KMS-11 (cell line): Measurements from ENCODE around the gene TSGA10IP.

Experiments used
- H2AFZ ChIP-seq: fragments of 200-600 bp; sonication (generic); 2 replicates; pipeline ENCODE4 v1.6.1; 2016; ENCODE audit warnings: antibody characterized with exemption, mixed run types, low read depth
- H3K27ac ChIP-seq: fragments of 200-600 bp; sonication (generic); 2 replicates; pipeline ENCODE4 v1.6.1; 2016; ENCODE audit warnings: mild to moderate bottlenecking, mixed run types
- H3K27me3 ChIP-seq: fragments of 200-600 bp; sonication (generic); 2 replicates; pipeline ENCODE4 v1.6.1; 2017; ENCODE audit warnings: mild to moderate bottlenecking, low read depth, mixed run types, moderate library complexity; ENCODE audit not compliant: insufficient read depth
- H3K36me3 ChIP-seq: fragments of 200-600 bp; sonication (generic); 2 replicates; pipeline ENCODE4 v1.6.1; 2017; ENCODE audit warnings: mild to moderate bottlenecking, mixed run types; ENCODE audit not compliant: insufficient read depth
- H3K4me1 ChIP-seq: fragments of 200-600 bp; sonication (generic); 2 replicates; pipeline ENCODE4 v1.6.1; 2016; ENCODE audit warnings: mild to moderate bottlenecking, low read depth, mixed run types; ENCODE audit not compliant: poor library complexity, severe bottlenecking
- H3K4me2 ChIP-seq: fragments of 200-600 bp; sonication (generic); 2 replicates; pipeline ENCODE4 v1.7.0; 2016; ENCODE audit warnings: mild to moderate bottlenecking, mixed run types
- H3K4me3 ChIP-seq: fragments of 200-600 bp; sonication (generic); IDR thresholded peaks from 2 replicates; pipeline ENCODE4 v1.6.1; 2017; ENCODE audit warnings: low read depth, low read length, mixed read lengths; ENCODE audit not compliant: insufficient read depth
- H3K79me2 ChIP-seq: fragments of 200-600 bp; sonication (generic); 2 replicates; pipeline ENCODE4 v1.6.1; 2016; ENCODE audit warnings: low read depth, mixed run types; ENCODE audit not compliant: insufficient read depth
- H3K9ac ChIP-seq: fragments of 200-600 bp; sonication (generic); 2 replicates; pipeline ENCODE4 v1.6.1; 2016; ENCODE audit warnings: mild to moderate bottlenecking, mixed run types
- H4K20me1 ChIP-seq: fragments of 200-600 bp; sonication (generic); 2 replicates; pipeline ENCODE4 v1.6.1; 2016; ENCODE audit warnings: mild to moderate bottlenecking, mixed run types; ENCODE audit not compliant: insufficient read depth
- TF ChIP-seq, protein P1 (sequence below): fragments of 200-600 bp; sonication (generic); conservative IDR thresholded peaks from 2 replicates; pipeline ENCODE4 v1.6.1; 2017; ENCODE audit warnings: low read depth, mild to moderate bottlenecking, antibody characterized with exemption, low read length, moderate library complexity, mixed read lengths

TSGA10IP gene

DNA sequence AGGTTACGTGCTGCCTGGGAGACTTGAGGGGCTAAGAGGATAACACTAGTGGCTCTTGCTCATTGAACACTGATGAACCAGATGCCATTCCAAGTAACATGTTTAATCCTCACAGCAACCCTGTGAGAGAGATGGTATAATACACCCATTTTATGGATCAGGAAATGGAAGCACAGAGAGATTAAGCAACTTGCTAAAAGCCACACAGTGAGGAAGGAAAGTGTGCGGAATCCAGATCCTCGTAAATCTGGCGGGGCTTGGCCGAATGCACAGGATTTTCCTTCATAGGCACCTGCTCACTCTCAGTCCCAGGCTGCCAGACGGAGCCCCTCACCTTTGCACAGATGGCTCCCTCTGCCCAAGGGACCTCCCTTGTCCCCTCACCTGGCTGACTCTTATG is 37.4 kb upstream of the TSGA10IP start:
- H3K27ac ChIP-seq: no peak overlapping the region
- TF ChIP-seq, protein P1, sequence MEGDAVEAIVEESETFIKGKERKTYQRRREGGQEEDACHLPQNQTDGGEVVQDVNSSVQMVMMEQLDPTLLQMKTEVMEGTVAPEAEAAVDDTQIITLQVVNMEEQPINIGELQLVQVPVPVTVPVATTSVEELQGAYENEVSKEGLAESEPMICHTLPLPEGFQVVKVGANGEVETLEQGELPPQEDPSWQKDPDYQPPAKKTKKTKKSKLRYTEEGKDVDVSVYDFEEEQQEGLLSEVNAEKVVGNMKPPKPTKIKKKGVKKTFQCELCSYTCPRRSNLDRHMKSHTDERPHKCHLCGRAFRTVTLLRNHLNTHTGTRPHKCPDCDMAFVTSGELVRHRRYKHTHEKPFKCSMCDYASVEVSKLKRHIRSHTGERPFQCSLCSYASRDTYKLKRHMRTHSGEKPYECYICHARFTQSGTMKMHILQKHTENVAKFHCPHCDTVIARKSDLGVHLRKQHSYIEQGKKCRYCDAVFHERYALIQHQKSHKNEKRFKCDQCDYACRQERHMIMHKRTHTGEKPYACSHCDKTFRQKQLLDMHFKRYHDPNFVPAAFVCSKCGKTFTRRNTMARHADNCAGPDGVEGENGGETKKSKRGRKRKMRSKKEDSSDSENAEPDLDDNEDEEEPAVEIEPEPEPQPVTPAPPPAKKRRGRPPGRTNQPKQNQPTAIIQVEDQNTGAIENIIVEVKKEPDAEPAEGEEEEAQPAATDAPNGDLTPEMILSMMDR: no peak
- H3K9ac ChIP-seq: no peak overlapping the region
- no peaks in the 10 kb centered on the region for H3K79me2 ChIP-seq
- no peaks in the 10 kb centered on the region for H3K27me3 ChIP-seq
- H3K36me3 ChIP-seq: no peaks in the 10 kb centered on the region
- no peaks in the 10 kb centered on the region for H4K20me1 ChIP-seq
- peaks cover 42% of the 10 kb centered on the region for H3K4me1 ChIP-seq
- H3K4me2 ChIP-seq: no peak overlapping the region
- H3K4me3 ChIP-seq: no peak overlapping the region
- no peak overlapping the region for H2AFZ ChIP-seq

DNA sequence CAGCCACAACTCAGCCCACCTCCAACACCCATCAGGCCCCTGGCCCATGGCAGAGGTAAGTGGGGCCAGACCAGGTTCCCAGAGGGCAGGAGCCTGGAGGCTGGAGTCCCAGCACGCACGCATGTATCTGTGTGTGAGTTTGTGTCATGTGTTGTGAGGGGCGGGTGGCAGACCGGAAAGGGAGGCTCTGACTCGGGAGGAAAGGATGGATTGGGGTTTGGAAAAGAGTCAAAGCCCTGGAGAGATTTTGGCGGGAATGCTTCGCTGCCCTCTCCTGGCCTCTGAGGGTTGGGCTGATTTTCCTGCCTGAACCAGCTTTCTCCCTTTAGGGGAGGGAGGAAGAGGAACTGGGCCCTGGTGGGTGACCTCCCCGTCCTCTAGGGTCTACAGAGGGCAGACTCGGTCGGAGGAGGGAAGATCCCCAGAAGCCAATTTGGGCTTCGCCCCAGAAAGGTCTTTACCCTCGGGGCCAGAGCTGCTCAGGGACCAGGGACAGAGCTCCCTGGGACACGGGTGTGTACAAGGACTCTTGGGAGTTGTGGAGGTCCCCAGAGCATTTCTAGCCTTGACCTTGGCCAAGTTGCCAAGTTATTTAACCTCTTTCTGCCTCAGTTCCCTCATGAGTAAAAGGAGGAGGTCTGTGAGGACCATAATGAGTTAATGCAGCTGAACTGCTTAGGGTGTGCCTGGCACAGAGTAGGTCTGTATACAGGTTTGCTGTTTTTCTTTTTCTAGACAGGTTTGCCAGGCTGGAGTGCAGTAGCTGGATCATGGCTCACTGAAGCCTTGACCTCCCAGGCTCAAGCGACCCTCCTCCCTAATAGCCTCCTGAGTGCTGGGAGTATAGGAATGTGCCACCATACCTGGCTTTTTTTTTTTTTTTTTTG is 33.4 kb upstream of the TSGA10IP start:
- Histone ChIP-seq H3K4me2 (no peak overlapping the region), H3K27me3 (no peaks in the 10 kb centered on the region), H3K36me3 (no peaks in the 10 kb centered on the region), H3K4me3 (no peak overlapping the region), H3K27ac (no peak overlapping the region), H3K9ac (no peak overlapping the region), H4K20me1 (no peaks in the 10 kb centered on the region), H3K79me2 (no peaks in the 10 kb centered on the region; the same call in 1 of the 2 replicates), H2AFZ (no peak overlapping the region), H3K4me1 (peaks cover 38% of the 10 kb centered on the region)
- TF ChIP-seq, protein P1: no peak

DNA sequence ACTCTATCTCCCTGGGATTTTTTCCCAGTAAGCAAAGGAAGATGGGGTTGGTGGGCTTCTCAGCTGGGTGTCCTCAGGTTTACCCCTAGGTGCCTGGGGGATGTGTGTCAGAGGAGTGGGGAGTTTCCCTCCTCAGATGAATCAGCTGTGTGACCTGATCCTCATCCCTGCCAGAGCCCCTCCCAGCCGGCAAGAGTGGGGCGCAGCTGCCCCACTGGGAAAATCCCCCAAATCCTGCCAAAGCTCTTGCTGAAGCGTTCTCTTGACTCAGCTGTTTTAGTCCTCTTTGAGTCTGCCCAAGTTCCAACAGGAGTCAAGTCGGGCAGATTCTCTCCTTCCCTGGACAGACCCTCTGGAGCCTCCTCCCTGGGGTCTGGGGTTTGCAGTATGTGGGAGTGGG is 32.4 kb upstream of the TSGA10IP start:
- Histone ChIP-seq H3K4me3 (no peak overlapping the region), H3K9ac (no peak overlapping the region), H3K27ac (no peak overlapping the region), H2AFZ (no peak overlapping the region), H3K27me3 (no peaks in the 10 kb centered on the region), H3K36me3 (no peaks in the 10 kb centered on the region), H3K79me2 (peaks cover 5% of the 10 kb centered on the region; the same call in 1 of the 2 replicates), H3K4me1 (peaks cover 43% of the 10 kb centered on the region), H3K4me2 (no peak overlapping the region), H4K20me1 (no peaks in the 10 kb centered on the region)
- TF ChIP-seq, protein P1: no peak

DNA sequence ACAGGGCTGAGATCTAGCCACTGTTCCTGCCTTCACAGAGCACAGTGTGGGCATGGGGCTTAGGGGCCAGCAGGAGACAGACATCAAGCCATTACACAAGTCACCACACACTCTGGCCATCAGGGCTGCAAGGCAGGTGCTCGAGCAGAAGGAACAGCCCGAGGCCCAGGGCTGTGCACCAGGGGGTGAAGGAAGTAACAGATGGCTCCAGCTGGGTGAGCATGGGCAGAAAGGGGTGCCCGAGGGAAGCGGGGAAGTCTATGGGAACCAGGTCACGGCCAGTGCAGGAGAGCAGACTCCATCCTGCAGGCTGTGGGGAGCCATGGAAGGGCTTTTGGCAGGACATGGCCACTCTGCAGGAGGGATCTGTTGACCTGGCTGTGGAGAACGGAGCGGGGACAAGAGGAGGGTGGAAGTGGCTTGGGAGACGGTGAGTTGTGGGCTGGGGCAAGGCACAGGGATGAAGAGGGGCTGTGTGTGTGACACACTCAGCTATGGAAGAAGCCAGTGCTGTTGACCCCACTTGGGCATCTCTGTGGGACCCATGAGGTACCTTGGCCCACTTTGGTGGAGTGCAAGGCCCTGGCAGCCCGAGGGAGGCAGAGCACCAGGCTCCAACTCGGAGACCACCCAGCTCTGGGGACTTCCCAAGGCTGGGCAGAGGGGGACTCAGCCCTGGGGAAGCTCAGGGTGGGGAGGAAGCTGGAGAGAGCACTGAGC is 30.0 kb upstream of the TSGA10IP start:
- Histone ChIP-seq H2AFZ (no peak overlapping the region), H3K79me2 (peaks cover 13% of the 10 kb centered on the region; the same call in 1 of the 2 replicates), H4K20me1 (no peaks in the 10 kb centered on the region), H3K4me1 (peaks cover 29% of the 10 kb centered on the region), H3K27ac (no peak overlapping the region), H3K4me3 (no peak overlapping the region), H3K9ac (no peak overlapping the region), H3K27me3 (no peaks in the 10 kb centered on the region), H3K4me2 (no peak overlapping the region), H3K36me3 (no peaks in the 10 kb centered on the region)
- TF ChIP-seq, protein P1: no peak
